Activated CD8-positive, alpha-beta memory T cell treated with anti-CD3 and anti-CD28 coated beads, Interleukin-2, amount 50 U/mL, for 24 hours (primary cell): ENCODE measurements around the gene NPAS2.

ENCODE experiments used
- DNase-seq: peaks from one replicate; pipeline ENCODE4 v3.0.0-alpha.2; 2020; ENCODE audit errors: extremely low read depth

Gene NPAS2

GRCh38 chr2:100940240-100940639, 120.3 kb downstream of the NPAS2 start:
- DNase-seq = no peak

- no peak for DNase-seq
Observed at GRCh38 chr2:100940766-100941645, 121.1 kb downstream of the NPAS2 start.

DNA sequence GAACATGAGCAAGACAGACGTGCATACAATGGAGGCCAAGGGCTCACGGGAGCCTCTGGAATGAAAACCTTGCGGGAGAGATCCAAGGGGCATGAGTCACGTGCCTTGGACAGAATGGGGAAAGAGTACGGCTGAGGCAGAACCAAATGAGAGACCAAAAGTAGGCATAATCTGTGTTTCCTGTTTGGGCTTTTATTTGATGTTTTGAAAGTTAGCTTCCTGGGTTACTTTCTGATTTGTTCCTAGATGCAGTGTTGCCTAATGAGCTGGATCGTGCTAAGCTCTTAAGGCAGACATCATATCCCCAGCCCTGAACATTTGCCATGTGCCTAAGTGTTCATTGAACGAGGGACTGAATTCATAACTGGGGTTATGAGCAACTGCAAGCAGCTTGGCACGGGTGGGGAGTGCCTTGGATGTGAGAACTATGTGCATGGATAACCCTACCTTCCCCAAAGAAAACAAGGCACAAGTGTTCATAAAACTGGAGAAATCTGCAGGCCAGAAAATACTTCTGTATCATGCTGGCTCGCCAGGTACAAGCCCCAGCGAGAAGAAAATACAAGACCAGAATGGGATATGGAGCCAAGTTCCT, 121.8 kb downstream of the NPAS2 start:
- DNase-seq = no peak

- no peak for DNase-seq
Observed at GRCh38 chr2:100944617-100945432, 124.9 kb downstream of the NPAS2 start.

GRCh38 chr2:100945433-100945740, 125.4 kb downstream of the NPAS2 start:
- DNase-seq = no peak

DNA sequence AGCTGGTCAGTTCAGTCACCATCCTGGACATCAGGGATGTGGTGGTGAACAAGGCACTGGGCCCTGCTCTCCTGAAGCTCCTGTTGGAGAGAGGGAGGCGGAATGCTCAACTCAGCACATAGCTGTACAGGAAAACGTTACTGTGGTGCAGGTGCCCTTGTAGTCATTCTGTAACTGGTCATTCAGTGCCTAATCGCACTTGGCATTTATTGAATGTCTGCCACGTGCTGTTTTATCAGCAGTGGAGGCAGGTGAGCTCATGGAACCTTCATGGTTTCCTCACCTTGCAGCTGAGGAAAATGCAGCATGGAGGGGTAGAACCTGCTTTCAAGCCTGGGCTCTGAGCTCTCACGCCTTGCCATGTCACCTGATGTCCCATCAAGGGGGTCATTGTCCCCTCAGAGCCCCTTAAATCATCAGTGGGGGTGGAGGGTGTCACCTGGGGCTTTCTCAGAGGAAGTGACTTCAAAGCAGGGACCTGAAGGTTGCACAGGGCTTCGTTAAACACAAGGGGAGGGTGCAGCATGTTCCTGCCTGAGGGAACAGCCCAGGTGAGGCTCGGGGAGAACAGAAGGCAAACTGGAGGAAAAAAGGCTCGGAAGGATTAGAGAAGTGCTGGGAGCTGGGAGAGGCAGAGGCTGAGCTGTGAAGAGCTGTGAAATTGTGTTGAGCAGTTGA, 126.1 kb downstream of the NPAS2 start:
- no peak for DNase-seq

DNA sequence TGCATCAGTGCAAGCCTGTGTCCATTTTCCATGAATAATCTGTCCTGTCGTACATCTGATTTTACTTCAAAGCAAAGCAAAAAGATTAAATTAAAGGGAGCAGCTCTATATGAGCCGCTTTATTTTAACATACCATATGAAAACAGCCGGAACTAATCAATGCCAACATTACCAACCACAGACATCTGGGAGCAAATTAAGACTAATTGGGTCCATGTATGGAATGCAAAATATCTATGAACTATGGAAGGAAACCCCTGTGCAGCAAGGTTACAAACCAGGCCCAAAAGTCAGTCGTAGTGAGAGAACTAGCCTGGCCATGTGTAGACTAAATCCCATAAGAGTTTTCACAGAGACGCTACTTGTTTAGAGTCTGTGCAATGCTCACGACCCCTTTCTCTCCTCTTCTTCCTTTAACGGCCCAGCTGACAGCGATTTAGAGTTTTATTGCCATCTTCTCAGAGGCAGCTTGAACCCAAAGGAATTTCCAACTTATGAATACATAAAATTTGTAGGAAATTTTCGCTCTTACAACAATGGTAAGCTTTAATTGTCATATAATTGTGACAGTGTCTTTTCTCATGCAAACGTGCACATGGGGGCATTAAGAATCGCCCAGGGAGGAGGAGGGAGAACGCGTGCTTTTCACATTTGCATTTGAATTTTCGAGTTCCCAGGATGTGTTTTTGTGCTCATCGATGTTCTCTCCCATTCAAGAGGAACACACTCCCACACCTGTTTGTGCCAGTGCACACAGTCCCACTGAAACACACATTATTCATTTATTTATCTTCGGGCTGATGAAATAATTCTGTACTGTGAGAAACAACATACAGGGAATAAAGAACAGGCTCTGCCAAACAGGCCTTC, 129.2 kb downstream of the NPAS2 start:
- DNase-seq = no peak

DNA sequence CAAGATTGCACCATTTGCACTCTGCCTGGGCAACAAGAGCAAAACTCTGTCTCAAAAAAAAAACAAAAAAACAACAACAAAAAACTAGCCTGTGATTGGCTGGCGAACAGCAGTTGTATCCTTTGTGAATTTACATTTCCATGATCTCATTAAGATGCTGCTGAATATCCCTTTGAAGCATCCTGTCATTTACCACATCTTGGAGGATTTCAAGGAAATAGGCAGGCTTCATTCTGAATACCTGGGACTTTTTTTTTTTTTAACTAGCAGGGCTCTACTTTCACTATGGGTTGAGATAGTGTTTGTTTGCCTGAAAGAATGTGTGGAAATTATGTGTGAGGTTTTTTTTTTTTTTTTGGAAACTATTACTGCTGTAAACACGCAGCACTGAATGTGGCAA, 132.6 kb downstream of the NPAS2 start:
- DNase-seq = no peak

DNA sequence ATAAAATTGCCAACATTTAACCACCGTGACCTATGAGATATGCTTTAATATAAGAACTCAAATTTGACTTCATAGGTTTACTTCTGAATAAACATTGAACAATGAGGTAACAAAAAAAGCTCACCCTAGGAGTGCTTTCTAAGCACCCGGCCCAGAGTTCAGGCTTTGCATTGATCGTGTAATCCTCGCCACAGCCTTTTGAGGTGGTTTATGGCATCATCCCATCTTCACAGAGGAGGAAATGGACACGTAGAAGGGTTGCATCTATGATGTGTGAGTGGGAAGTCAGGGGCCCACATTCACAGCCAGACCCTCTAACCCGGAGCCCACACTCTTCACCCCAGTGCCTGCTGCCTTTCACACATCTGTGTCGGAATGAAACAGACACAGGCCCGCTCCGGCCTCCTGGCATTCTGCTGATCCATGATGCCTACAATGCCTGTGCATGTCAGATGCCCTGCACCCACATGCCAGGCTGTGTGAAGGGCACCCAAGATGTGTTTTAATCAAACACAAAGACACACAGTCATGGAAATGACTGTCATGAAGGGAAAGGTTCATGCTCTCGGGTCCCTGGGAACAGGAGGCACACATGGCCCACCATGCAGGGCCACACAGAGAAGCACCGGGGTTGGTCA, 133.6 kb downstream of the NPAS2 start:
- no peak for DNase-seq

GRCh38 chr2:100954044-100954420, 134.1 kb downstream of the NPAS2 start:
- no peak for DNase-seq

DNA sequence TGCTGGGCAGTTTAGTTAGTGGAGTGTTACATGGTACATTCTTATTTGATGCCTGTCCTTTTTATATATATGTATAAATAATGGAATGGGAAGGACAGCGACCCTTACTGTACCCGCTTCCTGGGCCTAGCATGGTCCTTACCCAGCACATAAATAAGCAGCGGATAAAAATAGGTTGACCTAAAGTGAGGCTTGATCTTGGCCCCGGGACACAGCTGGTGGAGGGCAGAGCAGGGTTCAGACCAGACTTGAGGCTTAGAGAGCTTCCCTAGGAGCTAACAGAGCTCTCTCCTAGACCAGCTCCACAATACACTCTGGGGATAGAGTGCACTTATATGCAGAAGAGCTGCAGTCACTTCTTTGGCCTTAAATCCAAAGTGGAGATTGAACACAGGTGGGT, 135.3 kb downstream of the NPAS2 start:
- DNase-seq = no peak

DNA sequence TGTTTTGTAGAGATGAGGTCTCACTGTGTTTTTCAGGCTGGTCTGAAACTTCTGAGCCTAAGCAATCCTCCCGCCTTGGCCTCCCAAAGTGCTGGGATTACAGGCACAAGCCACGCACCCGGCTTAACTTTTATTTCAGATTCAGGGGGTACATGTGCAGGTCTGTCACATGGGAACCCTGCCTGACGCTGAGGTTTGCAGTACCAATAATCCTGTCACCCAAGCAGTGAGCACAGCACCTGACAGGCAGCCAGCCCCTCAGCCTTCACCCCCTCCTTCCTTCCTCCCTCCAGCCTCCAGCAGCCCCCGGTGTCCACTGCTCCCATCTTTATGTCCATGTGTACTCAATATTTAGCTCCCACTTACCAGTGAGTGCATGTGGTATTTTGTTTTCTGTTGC, 136.1 kb downstream of the NPAS2 start:
- no peak for DNase-seq

DNA sequence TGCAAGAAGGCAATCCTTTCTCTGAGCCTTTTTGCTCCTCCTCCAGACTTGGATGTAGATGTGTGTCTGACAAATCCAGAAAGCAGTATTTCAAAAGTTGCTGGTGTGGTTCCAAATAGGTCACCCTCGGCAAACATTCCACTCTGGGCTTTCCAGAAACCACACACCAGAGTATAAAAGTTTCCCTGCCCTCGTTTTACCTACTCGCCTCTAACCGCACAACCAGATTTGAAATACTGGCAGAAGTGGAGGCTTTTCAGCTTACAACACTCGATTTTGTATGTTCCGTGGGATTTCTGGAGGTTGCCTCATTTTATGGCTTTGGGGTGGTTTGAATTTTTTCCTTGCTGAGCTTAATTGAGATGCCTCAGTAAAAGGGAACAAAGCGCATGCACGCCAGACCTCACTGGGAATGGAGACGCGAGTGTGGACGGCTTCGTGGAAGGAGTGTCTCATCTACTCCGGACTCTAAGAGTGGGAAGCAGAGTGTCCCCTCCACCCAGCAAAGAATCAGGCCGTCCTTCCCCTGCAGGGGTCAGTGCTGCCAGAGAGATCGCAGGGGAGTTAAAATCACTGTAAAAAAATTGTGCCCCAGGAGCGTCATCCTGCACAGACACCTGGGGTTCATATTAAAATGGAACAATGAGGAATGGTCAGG, 138.2 kb downstream of the NPAS2 start:
- no peak for DNase-seq

GRCh38 chr2:100959225-100959880, 139.4 kb downstream of the NPAS2 start:
- DNase-seq = no peak

GRCh38 chr2:100960688-100961087, 140.7 kb downstream of the NPAS2 start:
- no peak for DNase-seq

- DNase-seq = no peak
Observed at GRCh38 chr2:100962366-100963025, 142.6 kb downstream of the NPAS2 start.

DNA sequence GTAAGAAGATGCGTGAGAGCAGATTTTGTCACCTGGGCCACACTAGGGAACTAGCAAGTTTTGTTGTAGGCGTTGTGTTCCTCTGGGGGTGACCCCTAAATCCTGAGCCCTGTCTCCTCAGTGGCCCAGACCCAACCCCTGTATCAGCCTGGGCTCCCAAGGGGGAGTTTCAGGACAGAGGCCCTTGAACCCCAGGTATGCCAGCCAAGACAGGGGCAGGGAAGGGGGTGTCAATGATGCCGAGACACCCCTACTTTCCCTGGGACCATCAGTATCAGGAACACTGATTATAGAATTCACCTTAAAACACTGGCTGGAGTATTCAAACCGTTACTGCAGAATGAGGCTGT, 143.1 kb downstream of the NPAS2 start:
- no peak for DNase-seq

- DNase-seq = no peak
Observed at GRCh38 chr2:100964222-100964621, 144.3 kb downstream of the NPAS2 start.

DNA sequence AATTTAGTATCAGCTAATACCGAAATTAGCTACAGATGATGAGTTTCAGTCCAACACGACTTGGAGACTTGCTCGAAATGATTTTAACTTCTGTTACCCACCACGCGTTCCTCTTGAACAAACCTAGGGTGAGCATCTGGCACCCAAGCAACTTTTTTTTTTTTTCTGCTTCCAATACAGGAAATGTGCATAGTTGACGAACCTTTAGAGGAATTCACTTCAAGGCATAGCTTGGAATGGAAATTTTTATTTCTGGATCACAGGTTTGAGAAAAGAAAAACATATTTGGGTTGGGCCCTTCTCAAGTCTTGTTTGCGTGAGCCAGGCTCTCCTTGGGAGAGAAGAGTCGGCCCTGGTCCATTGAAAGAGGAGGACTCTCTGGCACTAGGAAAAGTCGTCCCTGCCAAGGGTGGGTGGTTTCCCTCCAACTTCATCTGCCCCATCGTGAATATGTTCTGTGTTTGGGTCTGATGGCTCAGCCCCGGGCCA, 144.8 kb downstream of the NPAS2 start:
- DNase-seq = no peak
